Neural progenitor cell (in vitro differentiated cells): ENCODE results near the gene GMPR. TPM values are rescaled to one million over a fixed set of nuclear protein-coding genes. Genes with fewer than 3 reads are reported as not detected.

Experiments used
- DNase-seq: peaks from one replicate; pipeline ENCODE4 v3.0.0-alpha.2; 2016; ENCODE audit warnings: low spot score
- H2AFZ ChIP-seq: fragments of 200-600 bp; sonication (generic); replicated peaks from 2 replicates; pipeline ENCODE4 v1.6.1; 2016; ENCODE audit warnings: antibody characterized with exemption
- H3F3A ChIP-seq: fragments of 200-600 bp; sonication (generic); 2 replicates; pipeline ENCODE4 v1.6.1; 2016; ENCODE audit warnings: antibody characterized with exemption, low read depth
- H3K27ac ChIP-seq: fragments of 200-600 bp; sonication (generic); 2 replicates; pipeline ENCODE4 v1.5.1; 2016; ENCODE audit warnings: mild to moderate bottlenecking
- H3K27me3 ChIP-seq: fragments of 200-600 bp; sonication (generic); 2 replicates; pipeline ENCODE4 v1.6.1; 2016; ENCODE audit warnings: mild to moderate bottlenecking, moderate library complexity
- H3K36me3 ChIP-seq: fragments of 200-600 bp; sonication (generic); 2 replicates; pipeline ENCODE4 v1.5.1; 2016
- H3K4me1 ChIP-seq: fragments of 200-600 bp; sonication (generic); 2 replicates; pipeline ENCODE4 v1.6.1; 2016; ENCODE audit warnings: mixed run types
- H3K4me2 ChIP-seq: fragments of 200-600 bp; sonication (generic); 2 replicates; pipeline ENCODE4 v1.6.1; 2016
- H3K4me3 ChIP-seq: fragments of 200-600 bp; sonication (generic); 2 replicates; pipeline ENCODE4 v1.5.1; 2016
- H3K79me2 ChIP-seq: fragments of 200-600 bp; sonication (generic); 2 replicates; pipeline ENCODE4 v1.6.1; 2016; ENCODE audit warnings: low read depth
- H3K9ac ChIP-seq: fragments of 200-600 bp; sonication (generic); 2 replicates; pipeline ENCODE4 v1.6.1; 2016
- H3K9me3 ChIP-seq: fragments of 200-600 bp; sonication (generic); 2 replicates; pipeline ENCODE4 v1.5.1; 2016; ENCODE audit warnings: low read depth
- H4K20me1 ChIP-seq: fragments of 200-600 bp; sonication (generic); 2 replicates; pipeline ENCODE4 v1.6.1; 2016; ENCODE audit warnings: low read depth
- H3K27ac Mint-ChIP-seq: 3 replicates; pipeline ENCODE4 v1.8.0; 2021; ENCODE audit warnings: mixed read lengths
- H3K27me3 Mint-ChIP-seq: 2 replicates; pipeline ENCODE4 v1.8.0; 2022; ENCODE audit warnings: low read depth, mild to moderate bottlenecking, inconsistent platforms, moderate library complexity, mixed read lengths; ENCODE audit not compliant: insufficient read depth
- H3K36me3 Mint-ChIP-seq: 3 replicates; pipeline ENCODE4 v1.8.0; 2021; ENCODE audit warnings: mixed read lengths
- H3K4me1 Mint-ChIP-seq: 3 replicates; pipeline ENCODE4 v1.8.0; 2021; ENCODE audit warnings: mixed read lengths
- H3K4me3 Mint-ChIP-seq: 3 replicates; pipeline ENCODE4 v1.8.0; 2021; ENCODE audit warnings: mild to moderate bottlenecking, moderate library complexity, mixed read lengths
- H3K9me3 Mint-ChIP-seq: 3 replicates; pipeline ENCODE4 v1.8.0; 2020; ENCODE audit warnings: mixed read lengths
- EZH2 ChIP-seq: fragments of 200-600 bp; sonication (generic); IDR thresholded peaks from 2 replicates; pipeline ENCODE4 v1.6.1; 2017; ENCODE audit warnings: antibody characterized with exemption, mild to moderate bottlenecking, moderate library complexity
- EZH2phosphoT487 ChIP-seq: fragments of 200-600 bp; sonication (generic); IDR thresholded peaks from 2 replicates; pipeline ENCODE4 v1.6.1; 2017; ENCODE audit warnings: antibody characterized with exemption
- total RNA-seq: library from RNA; depleted of rRNA; stranded (reverse); fragments of >200 nt; gene quantifications from 2 replicates; pipeline ENCODE4 v1.2.3, GENCODE V29; 2015; ENCODE audit warnings: low replicate concordance
- TF ChIP-seq, protein P1 (sequence below): fragments of 200-600 bp; sonication (generic); IDR thresholded peaks from 2 replicates; pipeline ENCODE4 v1.5.1; 2017; ENCODE audit warnings: antibody characterized with exemption, mild to moderate bottlenecking

The GMPR gene
- total RNA-seq, 1 donor from 2014 or later: not detected

DNA sequence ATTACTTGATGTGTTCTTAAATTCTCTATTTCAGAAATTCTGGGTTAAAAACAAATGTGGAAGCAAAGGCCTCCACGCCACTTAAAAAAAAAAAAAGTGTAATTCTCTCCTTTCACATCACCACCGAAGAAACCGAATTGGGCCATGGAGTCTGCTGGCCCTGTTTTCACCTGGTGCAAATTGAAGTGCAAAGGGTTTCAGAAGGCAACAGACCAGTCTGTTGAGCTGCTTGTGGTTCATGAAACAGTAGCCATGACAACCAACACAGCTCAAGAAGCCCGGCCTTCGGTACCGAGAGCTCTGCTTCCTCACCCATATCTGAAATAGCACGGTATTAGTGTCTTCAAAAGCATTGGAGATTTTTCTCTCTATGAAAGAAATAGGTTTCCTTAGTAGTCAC, 63.1 kb downstream of the GMPR start:
- no peaks in the 10 kb centered on the region for H3K9me3 ChIP-seq
- H3K4me3 Mint-ChIP-seq: no peak overlapping the region
- peaks cover 10% of the 10 kb centered on the region for H3K4me1 ChIP-seq
- H3K27ac ChIP-seq: no peak overlapping the region
- no peaks in the 10 kb centered on the region for H3F3A ChIP-seq
- no peak overlapping the region for H3K4me3 ChIP-seq
- no peaks in the 10 kb centered on the region for H3K79me2 ChIP-seq
- DNase-seq: no peak
- H3K27me3 ChIP-seq: no peaks in the 10 kb centered on the region
- H3K36me3 ChIP-seq: no peaks in the 10 kb centered on the region
- no peaks in the 10 kb centered on the region for H4K20me1 ChIP-seq
- TF ChIP-seq, protein P1, sequence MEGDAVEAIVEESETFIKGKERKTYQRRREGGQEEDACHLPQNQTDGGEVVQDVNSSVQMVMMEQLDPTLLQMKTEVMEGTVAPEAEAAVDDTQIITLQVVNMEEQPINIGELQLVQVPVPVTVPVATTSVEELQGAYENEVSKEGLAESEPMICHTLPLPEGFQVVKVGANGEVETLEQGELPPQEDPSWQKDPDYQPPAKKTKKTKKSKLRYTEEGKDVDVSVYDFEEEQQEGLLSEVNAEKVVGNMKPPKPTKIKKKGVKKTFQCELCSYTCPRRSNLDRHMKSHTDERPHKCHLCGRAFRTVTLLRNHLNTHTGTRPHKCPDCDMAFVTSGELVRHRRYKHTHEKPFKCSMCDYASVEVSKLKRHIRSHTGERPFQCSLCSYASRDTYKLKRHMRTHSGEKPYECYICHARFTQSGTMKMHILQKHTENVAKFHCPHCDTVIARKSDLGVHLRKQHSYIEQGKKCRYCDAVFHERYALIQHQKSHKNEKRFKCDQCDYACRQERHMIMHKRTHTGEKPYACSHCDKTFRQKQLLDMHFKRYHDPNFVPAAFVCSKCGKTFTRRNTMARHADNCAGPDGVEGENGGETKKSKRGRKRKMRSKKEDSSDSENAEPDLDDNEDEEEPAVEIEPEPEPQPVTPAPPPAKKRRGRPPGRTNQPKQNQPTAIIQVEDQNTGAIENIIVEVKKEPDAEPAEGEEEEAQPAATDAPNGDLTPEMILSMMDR: no peak
- no peak for TF ChIP-seq EZH2
- TF ChIP-seq EZH2phosphoT487: no peak
- H3K9me3 Mint-ChIP-seq: no peaks in the 10 kb centered on the region
- peaks cover 59% of the 10 kb centered on the region for H3K4me1 Mint-ChIP-seq
- no peak overlapping the region for H3K27ac Mint-ChIP-seq
- peaks cover 21% of the 10 kb centered on the region for H3K27me3 Mint-ChIP-seq
- no peak overlapping the region for H3K9ac ChIP-seq
- no peaks in the 10 kb centered on the region for H3K36me3 Mint-ChIP-seq
- no peak overlapping the region for H3K4me2 ChIP-seq
- no peak overlapping the region for H2AFZ ChIP-seq

DNA sequence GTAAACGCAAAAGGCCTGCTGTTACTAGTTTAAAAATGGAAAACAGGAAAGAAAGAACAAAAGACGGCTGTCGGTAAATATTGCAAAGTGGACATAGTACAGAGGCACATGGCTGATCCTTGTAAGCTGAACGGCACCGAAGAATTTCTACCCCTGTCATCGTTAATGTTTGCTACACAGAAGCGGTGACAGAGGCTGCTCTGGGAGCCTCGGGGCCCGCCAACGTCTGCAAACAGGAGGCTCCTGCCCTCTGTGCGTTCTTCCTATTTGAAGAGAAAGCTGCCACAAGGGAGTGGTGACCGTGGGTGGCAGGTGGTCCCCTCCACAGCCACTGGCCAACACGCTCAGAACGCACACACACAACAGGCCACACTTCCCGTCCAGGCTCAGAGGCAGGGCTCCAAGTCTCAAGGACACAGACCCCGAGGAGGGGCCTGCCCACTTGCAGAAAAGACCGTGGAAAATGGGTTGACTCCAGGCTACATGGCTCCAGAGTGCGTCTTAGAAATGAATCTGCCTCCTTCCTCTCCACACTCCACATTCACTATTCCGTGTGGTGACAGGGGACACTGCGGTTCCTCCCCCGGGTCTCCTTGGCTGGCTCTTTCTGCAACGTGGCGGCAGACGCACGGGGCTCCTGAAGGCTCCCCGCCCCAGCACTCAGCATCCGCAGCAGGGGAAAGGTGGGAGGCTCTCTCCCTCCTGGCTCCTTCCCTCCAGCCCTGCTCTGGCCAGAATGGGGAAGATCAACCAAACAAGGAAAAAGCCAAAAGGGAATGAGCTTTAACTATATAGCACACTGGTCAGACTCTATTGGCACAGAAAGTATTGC, 64.5 kb downstream of the GMPR start:
- no peaks in the 10 kb centered on the region for H3K79me2 ChIP-seq
- Mint-ChIP-seq H3K36me3 (no peaks in the 10 kb centered on the region), H3K4me3 (no peak overlapping the region), H3K4me1 (peaks cover 64% of the 10 kb centered on the region), H3K9me3 (no peaks in the 10 kb centered on the region), H3K27ac (no peak overlapping the region), H3K27me3 (peaks cover 24% of the 10 kb centered on the region)
- no peaks in the 10 kb centered on the region for H3F3A ChIP-seq
- H3K4me1 ChIP-seq: peaks cover 10% of the 10 kb centered on the region
- H2AFZ ChIP-seq: peak overlapping the region; percentile 69
- H3K4me3 ChIP-seq: no peak overlapping the region
- H4K20me1 ChIP-seq: no peaks in the 10 kb centered on the region
- H3K27me3 ChIP-seq: no peaks in the 10 kb centered on the region
- no peak overlapping the region for H3K9ac ChIP-seq
- no peak for TF ChIP-seq EZH2phosphoT487
- no peak for TF ChIP-seq EZH2
- TF ChIP-seq, protein P1: no peak
- no peaks in the 10 kb centered on the region for H3K36me3 ChIP-seq
- peak overlapping the region; percentile 32 for H3K4me2 ChIP-seq
- H3K27ac ChIP-seq: no peak overlapping the region
- DNase-seq: peak; percentile 39
- no peaks in the 10 kb centered on the region for H3K9me3 ChIP-seq

DNA sequence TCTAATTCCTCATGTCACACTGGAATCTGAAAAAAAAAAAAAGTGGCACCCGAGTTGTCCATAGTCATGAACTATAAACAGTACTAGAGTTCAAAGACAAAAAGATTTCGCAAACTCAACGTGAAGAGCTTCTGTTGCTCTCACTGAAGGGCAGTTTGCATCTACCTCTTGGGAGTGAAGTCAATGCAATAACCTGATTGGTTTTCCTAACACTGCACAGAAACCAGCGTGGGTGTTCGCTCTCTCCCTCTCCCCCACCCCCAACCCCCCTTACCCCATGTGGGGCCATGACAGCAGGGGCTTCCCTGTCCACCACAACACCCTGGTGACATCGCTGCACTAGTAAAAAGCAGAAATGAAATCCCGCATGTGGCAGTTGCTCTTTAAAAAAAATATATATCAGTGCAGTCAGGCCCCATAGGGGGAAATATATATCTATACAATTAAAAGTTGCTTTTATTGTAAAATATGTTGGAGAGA, 66.9 kb downstream of the GMPR start:
- Histone ChIP-seq H3K9ac (no peak overlapping the region), H3K27ac (no peak overlapping the region), H2AFZ (no peak overlapping the region), H3K79me2 (no peaks in the 10 kb centered on the region), H3K4me3 (no peak overlapping the region), H3K27me3 (no peaks in the 10 kb centered on the region), H3K4me2 (no peak overlapping the region), H4K20me1 (no peaks in the 10 kb centered on the region), H3K36me3 (no peaks in the 10 kb centered on the region), H3K9me3 (no peaks in the 10 kb centered on the region), H3K4me1 (peaks cover 10% of the 10 kb centered on the region), H3F3A (no peaks in the 10 kb centered on the region)
- Mint-ChIP-seq H3K4me3 (peak overlapping the region; percentile 30), H3K36me3 (no peaks in the 10 kb centered on the region), H3K27me3 (peaks cover 18% of the 10 kb centered on the region), H3K4me1 (peaks cover 64% of the 10 kb centered on the region), H3K27ac (no peak overlapping the region), H3K9me3 (no peaks in the 10 kb centered on the region)
- TF ChIP-seq EZH2 (no peak), EZH2phosphoT487 (no peak)
- TF ChIP-seq, protein P1: no peak
- no peak for DNase-seq
